NCI-H2227 (cell line): ENCODE results near the gene FBXL2.
"Not testable (repeated sequence)": the region's sequence is repeated elsewhere in the genome, so short reads cannot be mapped to it uniquely, and the experiment has no call there.

Experiments used
- DNase-seq: peaks from one replicate; lab custom pipeline; 2025; ENCODE audit not compliant: unreplicated experiment; lab: John Stamatoyannopoulos, UW

The FBXL2 gene

DNA sequence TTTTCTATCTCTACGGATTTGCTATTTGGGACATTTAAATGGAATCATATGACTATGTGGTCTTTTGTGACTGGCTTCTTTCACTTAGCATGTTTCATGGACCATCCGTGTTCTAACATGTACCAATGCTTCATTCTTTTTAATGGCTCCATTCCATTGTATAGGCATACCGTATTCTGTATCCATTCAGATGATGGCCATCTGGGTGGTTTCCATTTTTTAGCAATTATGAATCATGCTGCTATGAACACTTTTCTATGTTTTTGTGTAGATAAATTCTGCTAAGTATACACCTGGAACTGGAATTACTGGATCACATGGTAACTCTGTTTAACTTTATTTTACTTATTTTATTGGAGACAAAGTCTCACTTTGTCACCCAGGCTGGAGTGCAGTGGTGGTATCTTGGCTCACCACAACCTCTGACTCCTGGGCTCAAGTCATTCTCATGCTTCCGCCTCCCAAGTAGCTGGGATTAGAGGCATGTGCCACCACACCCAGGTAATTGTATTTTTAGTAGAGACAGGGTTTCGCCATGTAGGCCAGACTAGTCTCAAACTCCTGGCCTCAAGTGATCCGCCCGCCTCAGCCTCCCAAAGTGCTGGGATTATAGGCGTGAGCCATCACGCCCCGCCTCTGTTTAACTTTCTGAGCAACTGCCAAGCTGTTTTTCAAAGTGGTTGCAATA lies 149.5 kb downstream of the FBXL2 start:
- DNase-seq = no peak

DNA sequence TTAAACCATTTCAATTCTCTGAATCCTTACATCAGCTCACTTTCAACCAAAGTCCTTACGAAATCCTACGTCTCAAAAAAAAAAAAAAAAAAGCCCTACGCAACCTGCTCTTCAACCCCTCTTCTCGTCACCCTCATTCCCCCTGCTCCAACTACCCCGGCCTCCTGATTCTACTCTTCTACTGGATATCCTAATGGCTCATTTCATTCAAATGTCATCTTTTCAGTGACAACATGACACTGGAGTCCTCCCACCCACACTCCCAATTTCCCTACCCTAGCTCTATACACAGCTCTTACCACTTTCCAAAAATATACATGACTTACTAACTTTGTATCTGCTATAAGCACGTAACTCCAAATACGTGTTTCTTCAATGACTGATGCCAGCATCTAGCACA lies 151.5 kb downstream of the FBXL2 start:
- no peak for DNase-seq

DNA sequence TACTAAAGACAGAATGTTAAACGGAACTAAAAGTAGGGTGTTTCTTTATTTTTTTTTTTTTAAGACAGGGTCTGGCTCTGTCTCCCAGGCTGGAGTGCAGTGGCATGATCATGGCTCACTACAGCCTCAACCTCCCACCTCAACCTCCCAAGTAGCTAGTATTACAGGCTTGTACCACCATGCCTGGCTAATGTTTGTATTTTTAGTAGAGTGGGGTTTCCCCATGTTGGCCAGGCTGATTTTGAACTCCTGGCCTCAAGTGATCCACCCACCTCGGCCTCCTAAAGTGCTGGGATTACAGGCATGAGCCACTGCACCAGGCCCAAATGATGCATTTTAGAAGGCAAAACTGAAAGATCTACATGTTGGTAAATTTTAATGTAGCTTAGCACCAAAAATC lies 152.1 kb downstream of the FBXL2 start:
- not testable (repeated sequence) for DNase-seq

DNA sequence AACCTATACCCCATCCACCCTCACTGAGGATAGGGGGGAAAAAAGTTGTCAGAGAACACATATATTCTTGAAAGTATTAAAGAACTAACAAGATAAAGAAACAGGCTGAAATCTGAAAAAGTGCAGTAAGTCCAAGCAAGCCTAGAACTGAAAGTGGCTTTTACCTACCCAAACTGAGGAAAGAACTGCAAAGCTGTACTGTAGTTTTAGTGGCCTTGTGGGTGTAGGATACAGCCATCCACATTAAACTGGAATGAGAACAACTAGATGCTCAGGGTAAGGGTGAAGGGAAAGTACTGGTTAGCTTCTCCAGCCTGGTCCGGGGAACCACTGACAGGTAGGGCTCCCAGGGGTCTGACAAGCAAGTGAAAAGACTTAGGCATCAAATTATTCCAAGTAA lies 152.8 kb downstream of the FBXL2 start:
- no peak for DNase-seq

DNA sequence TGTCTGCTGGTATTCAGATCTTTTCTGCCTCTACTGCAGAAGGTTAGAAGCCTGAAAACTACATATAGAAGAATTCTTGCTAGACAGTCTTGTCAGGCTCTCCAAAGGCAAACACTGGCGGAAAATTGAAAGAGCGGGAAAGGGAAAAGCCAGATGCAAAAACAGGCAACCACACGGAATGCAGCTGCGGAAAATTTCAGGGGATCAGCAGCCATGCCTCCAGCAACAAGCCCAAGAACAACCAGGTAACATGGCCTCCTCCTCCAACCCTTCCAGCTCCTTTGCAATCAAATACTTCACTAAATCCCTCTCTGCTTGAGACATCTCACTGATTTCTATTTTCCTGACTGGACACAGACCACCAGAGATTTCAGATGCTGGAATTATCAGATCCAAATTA lies 153.3 kb downstream of the FBXL2 start:
- DNase-seq = no peak

DNA sequence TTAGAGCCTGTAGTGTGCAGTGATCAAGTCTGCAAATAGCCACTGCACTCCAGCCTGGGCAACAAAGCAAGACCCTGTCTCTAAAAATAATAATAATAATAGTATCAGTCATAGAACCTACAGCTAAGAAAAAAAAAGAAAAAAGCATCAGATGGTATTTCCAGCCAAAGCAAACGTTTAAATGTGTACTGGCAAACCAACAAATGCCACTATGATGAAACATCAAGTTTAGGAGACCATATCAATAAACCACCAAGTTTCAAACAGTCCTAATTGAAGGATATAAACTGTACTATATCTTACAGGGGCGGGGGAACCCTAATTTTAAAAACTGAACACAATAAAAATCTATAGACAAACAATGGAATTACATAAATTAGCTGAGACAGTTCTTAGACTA lies 156.6 kb downstream of the FBXL2 start:
- DNase-seq = no peak
